ENCODE results near the gene PTPRN.
A peak's percentile ranks its signal among the peaks of the same experiment; 100 is the strongest.
"Not testable (repeated sequence)": the region's sequence is repeated elsewhere in the genome, so short reads cannot be mapped to it uniquely, and the experiment has no call there.

Gene PTPRN

DNA sequence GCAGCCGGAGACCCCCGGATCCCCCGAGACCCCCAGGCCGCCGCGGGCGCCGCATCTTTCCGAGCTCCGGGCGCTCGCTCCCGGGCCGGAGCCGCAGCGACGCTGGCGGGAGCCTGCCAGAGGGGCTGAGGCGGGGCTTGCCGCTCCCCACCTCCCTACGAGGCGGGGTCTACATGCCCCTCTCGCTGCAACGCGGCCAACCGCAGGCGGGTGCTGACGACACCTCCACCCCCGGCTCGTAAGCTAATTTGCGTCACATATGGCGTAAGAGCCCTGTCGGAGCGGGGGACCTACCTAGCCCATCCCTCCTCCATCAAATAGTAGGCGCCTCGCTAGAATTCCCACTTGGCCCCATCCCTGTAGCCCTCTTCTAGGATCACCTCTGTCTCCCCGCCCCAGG is at the start of gene PTPRN:
TSS of gene PTPRN (minus strand) at position 124 of the 400 bp plus-strand sequence. CDS start at position 55, 69 bp downstream.
- peak; percentile 14 for DNase-seq

GRCh38 chr2:219358170-219359075 is 49.2 kb upstream of the PTPRN start:
- DNase-seq, result no peak

GRCh38 chr2:219356834-219357233 is 47.6 kb upstream of the PTPRN start:
- DNase-seq, result no peak

GRCh38 chr2:219354582-219354981 is 45.4 kb upstream of the PTPRN start:
- DNase-seq, result no peak

DNA sequence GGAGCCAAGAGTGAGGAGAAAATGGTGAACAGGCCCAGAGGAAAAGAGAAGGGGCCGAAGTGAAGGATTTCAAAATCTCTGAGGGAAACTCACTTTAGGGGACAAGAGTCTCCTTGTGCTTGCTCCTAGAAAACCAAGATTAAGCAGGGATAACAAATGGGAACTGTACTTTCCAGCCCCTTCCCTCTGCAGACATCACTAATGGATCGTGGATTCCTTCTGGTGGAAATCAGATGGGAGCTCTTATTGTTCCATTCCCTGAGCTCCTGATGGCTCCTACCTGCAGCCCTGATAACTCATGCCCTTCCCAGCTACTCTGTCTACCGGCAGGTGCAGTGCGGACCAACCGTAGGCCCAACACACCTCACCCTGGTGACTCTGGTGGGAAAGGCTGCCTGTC is 43.9 kb upstream of the PTPRN start:
- DNase-seq, result no peak

DNA sequence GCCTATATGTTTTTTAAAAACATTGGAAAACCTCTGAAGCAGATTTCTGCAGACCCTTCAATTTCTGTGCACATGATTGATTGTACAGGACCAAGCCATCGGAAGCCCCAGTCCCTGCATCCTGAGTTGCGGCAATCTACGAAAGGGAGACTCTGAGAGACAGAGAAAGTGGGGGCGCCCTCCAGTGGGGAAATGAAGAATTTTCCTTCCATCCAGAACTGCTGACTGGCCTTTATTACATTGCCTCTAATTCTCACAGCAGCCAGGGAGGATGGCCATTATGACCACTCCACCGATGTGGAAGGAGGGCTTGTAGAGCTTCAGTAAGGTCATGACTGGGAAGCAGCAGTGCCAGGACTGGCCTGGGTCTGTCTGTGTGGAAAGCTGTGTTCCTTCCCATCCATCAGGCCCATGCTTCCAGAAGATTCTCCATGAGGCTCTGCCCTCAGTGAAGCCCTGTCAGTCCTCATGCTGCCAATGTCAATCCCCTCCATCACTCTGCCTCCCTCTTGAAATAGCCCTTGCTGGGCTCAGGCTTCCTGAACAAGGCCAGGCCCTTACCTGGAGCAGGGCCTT is 43.3 kb upstream of the PTPRN start:
- DNase-seq, result peak; percentile 31

DNA sequence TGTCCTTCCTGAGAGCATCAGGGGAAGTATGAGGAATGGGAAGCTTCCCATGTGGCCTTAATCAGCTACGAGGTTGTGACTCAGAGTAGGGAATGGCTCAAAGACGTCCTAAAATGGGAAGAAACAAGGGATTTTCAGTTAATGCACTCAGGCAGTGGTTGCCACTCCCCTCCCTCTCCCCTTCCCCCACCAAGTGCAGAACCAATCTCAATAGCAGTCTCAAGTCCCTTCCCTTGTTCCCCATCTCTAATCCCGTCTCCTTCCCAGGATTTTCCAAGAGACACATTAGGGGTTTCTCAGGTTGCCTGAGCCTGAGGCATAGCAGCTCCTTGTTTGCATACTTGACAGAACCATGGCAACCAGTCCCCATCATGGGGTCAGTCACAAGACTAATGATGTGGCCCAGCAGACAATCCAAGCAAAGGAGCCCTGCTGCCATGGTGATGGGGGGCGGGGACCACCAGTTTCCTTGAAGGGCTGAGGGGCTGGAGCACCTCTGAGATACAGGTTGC is 41.6 kb upstream of the PTPRN start:
- DNase-seq, result no peak

DNA sequence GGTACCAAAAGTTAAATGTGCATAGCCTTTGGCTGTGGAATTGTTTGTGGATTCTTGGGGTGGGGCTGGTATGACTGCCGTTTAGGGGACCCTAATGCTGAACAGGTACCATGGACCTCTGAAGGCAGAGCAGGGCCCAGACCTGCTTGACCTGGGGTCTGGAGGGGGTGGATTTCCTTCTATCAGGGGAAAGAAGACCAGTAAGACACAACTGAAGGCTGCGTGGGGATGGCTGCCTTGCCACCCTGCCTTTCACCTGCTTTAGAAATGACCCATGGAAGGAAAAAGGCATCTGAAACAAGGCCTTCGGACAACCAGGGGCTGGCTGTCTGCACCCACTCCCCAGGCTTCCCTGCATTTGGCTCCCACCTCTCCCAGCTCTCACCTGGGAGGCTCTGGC is 41.0 kb upstream of the PTPRN start:
- DNase-seq, result no peak

DNA sequence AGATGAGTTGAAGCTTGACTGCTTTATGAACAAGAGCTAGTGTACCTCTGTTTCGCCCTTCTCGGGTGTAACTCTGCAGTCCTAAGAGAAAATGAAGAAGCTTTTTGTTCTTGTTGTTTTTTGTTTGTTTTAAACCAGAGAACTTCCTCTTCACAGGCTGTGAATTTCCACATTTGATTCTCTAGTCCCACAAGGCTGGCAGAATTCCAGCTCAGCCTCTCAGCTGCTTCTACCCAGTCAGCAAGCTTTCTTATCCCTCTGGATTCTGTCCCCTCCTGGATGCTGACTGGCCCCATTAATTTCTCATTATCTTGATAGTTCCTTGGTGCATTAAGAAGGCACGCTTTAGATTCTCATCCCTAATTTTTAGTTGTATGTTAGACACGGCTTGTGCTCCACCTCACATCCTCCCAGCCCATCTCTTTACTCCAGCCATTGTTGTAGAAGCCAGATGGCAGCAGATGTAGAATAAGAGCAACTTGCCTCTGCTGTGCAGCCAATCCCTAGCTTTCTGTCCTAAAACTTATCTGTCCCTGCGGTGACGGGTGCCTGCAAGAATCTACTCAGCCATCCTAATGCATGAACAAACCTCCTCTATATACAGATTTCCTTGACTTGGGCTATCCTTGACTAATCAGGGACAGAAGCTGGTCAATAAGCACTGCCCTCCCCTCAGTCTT is 35.7 kb upstream of the PTPRN start:
- DNase-seq, result peak; percentile 56

- DNase-seq, result no peak
Observed at GRCh38 chr2:219335373-219335786, 26.2 kb upstream of the PTPRN start.

DNA sequence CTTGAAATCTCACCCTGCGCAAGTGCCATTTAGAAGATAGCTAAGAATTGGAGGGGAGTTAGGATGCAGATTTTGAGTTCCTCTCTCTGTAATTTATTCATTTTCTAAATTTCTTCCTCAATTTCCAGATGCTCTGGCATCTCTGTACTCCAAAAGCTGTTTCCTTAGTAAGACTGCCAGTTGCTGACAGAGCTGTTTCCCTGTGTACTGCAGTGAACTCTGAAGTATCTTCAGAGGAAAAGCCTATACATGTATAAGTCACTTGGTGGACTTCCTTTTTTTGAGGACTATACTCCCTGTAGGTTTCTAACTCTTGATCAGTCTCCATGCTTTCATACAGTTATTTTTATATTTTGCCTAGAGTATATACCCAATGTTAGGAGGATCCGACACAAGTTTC is 24.9 kb upstream of the PTPRN start:
- DNase-seq, result no peak

- DNase-seq, result no peak
Observed at GRCh38 chr2:219332542-219332941, 23.3 kb upstream of the PTPRN start, which contains the start of gene RESP18. Gene RESP18, minus strand, starts transcription at chr2:219332744.

DNA sequence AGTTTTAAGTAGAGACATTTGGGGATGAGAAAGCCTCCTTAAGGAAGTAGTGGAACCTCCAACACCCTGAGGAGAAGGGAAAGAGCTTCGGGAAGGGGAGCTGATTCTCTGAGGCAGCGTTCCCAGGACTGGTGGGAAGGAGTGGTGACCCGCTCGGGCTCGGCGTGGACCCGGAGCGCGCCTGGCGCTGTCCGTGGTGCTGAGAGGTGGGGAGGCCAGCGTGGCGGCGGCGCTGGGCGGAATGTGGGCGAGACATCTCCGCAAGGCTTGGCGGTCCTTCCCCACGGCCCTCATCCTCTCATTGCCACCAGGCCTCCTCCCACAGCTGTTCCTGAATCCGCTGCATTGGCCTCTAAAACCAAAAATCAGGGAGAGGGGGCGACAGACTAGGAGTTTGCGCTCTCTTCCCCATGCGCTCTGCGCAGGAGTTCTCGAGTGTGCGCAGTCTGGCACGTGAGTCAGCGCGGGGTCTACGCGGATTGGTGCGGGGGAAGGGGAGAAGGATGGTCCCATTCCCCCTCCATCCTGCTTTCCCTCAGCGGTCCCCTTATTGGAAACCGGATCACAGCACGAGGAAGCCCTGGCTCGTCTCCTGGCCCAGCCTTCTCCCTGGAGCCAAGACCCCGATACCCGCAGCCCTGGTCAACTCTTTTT is 22.5 kb upstream of the PTPRN start:
- no peak for DNase-seq

GRCh38 chr2:219327719-219328118 is 18.5 kb upstream of the PTPRN start:
- no peak for DNase-seq

DNA sequence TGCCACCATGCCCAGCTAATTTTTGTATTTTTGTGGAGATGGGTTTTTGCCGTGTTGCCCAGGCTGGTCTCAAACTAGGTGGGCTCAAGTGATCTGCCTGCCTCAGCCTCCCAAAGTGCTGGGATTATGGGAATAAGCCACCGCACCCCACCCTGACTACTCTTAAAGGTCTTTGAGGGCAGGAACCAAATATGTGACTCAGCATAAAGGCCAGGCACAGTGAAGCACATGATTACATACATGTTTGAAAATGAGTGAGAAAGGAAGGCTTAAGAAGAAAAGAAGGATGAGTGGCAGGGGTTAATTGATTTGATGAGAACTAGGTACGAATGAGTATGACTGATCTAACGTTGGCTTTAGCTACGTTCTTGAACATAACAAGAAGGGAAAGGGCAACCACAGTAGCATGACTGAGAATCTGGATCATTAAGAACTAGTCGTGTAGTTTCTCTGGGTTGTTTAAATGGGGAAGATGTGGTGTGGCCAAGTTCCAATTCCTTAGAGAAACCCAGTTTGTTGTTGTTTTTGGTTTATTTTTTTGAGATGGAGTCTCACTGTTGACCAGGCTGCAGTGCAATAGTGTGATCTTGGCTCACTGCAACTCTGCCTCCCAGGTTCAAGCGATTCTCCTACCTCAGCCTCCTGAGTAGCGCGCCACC is 16.6 kb upstream of the PTPRN start:
- DNase-seq, result no peak

DNA sequence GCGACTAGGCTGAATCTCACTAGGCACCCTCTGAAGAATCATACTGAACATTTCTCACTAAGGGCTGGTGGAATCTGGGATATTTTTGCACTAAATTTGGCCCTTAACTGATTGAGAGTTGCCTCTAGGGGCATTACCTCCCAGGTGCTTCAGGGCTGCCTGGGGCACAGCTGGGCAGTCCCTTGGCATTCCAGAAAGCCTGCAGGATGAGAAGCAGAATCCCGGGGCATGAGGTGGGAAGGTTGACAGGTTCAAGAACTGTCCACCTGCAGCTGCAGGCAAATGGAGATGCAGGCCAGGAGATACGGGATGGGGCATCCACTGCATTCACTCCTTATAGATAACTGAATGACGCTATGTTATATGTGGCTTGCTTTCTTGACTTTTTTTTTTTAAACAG is 15.9 kb upstream of the PTPRN start:
- DNase-seq, result no peak

DNA sequence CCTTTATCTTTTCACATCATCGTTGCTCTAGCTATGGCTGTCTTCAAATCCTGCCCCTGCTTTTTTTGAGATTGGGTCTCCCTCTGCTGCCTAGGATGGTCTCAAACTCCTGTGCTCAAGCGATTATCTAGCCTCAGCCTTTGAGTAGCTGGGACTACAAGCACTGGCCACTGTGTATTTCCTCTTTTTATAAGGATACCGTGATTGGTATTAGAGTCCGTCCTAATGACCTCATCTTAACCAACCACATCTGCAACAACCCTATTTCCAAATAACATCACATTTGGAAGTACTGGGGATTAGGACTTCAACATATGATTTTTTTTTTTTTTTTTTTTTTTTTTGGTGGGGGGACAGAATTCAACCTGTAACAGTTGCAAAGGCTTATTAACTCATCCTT is 14.2 kb upstream of the PTPRN start:
- DNase-seq, result no peak

DNA sequence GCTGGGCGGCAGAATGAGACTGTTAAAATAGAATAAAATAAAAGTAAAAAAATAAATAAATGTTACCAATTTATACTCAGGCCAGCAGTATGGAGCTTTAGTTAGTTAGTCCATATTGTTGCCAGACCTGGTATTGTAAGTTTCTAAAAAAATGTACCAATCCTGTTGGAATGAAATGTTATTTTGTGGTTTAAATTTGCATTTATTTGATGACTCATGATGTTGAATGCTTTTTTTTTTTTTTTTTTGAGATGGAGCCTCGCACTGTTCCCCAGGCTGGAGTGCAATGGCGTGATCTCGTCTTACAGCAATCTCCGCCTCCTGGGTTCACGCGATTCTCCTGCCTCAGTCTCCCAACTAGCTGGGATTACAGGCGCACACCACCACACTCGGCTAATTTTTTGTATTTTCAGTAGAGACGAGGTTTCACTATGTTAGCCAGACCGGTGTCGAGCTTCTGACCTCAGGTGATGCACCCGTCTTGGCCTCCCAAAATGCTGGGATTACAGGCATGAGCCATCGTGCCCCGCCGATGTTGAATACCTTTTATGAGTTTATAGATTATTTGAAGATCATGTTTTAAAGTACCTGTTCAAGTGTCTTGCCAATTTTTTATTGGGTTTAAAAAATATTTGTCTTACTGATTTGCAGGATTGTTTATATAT is 5.7 kb upstream of the PTPRN start:
- no peak for DNase-seq

DNA sequence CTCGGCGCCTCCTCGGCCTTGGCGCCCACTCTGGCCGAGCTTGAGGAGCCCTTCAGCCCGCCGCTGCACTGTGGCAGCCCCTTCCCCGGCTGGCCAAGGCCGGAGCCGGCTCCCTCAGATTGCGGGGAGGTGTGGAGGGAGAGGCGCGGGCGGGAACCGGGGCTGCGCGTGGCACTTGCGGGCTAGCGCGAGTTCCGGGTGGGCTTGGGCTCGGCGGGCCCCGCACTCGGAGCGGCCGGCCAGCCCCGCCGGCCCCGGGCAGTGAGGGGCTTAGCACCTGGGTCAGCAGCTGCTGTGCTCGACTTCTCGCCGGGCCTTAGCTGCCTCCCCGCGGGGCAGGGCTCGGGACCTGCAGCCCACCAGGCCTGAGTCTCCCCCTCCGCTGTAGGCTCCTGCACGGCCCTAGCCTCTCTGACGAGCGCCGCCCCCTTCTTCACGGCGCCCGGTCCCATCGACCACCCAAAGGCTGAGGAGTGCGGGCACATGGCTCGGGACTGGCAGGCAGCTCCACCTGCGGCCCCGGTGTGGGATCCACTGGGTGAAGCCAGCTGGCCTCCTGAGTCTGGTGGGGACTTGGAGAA is 3.6 kb upstream of the PTPRN start:
- DNase-seq, result not testable (repeated sequence)

GRCh38 chr2:219308142-219309101 is 779 bp downstream of the PTPRN start:
- DNase-seq, result no peak
